H1 (cell line): ENCODE measurements around the gene SPEM3. TPM values are rescaled to one million over a fixed set of nuclear protein-coding genes. Genes with fewer than 3 reads are reported as not detected.
A peak's percentile ranks its signal among the peaks of the same experiment; 100 is the strongest.

Source experiments
- CTCF ChIA-PET: fragments of 300-600 bp; sonication (Branson Sonifier 250); formaldehyde crosslinking; loops from one replicate; lab custom pipeline; 2021; ENCODE audit not compliant: partially characterized antibody; lab: Charles Lee
- POLR2A ChIA-PET: fragments of 300-600 bp; sonication (Branson Sonifier 250); formaldehyde crosslinking; loops from one replicate; lab custom pipeline; 2021; ENCODE audit warnings: inconsistent platforms; ENCODE audit not compliant: partially characterized antibody; lab: Charles Lee
- DNase-seq, 2 experiments: peaks; one replicate each; pipeline versions ENCODE4 v3.0.0 to v3.0.0-alpha.2; 2010 to 2022; ENCODE audit warnings: low spot score in 2 of 2, low read depth in 1 of 2, mixed read lengths in 1 of 2
- FAIRE-seq: peaks from 2 replicates; lab custom pipeline; 2011; peaks lifted over from hg19 to GRCh38; lab: Jason Lieb, UNC
- H2AFZ ChIP-seq: 2 replicates; pipeline ENCODE4 v1.8.1; 2012; ENCODE audit warnings: low read length, inconsistent platforms
- H2AK5ac ChIP-seq: 2 replicates; pipeline ENCODE4 v1.6.1; 2013; ENCODE audit warnings: low read depth, low read length
- H2BK120ac ChIP-seq: replicated peaks from 2 replicates; pipeline ENCODE3; 2013; ENCODE audit warnings: low read depth, low read length, inconsistent platforms
- H2BK12ac ChIP-seq: 2 replicates; pipeline ENCODE4 v1.6.1; 2013; ENCODE audit warnings: low read depth, low read length
- H2BK15ac ChIP-seq: 2 replicates; pipeline ENCODE4 v1.6.1; 2013; ENCODE audit warnings: low read length
- H2BK20ac ChIP-seq: 2 replicates; pipeline ENCODE4 v1.6.1; 2013; ENCODE audit warnings: low read length
- H2BK5ac ChIP-seq: 2 replicates; pipeline ENCODE4 v1.6.1; 2013; ENCODE audit warnings: low read depth, low read length
- H3K14ac ChIP-seq: 2 replicates; pipeline ENCODE4 v1.6.1; 2013; ENCODE audit warnings: inconsistent platforms; ENCODE audit not compliant: insufficient read length
- H3K18ac ChIP-seq: 2 replicates; pipeline ENCODE4 v1.6.1; 2013; ENCODE audit warnings: low read length; ENCODE audit errors: extremely low read depth
- H3K23ac ChIP-seq: 2 replicates; pipeline ENCODE4 v1.6.1; 2013; ENCODE audit warnings: inconsistent platforms; ENCODE audit not compliant: insufficient read length
- H3K23me2 ChIP-seq: 2 replicates; pipeline ENCODE4 v1.6.1; 2013; ENCODE audit warnings: low read depth, low read length
- H3K27ac ChIP-seq: 2 replicates; pipeline ENCODE4 v1.6.1; 2011; ENCODE audit warnings: low read depth, low read length, inconsistent platforms
- H3K27me3 ChIP-seq, 4 experiments: replicated peaks in 1 of 4; 1 replicate in 1 of 4; 2 replicates in 3 of 4; pipeline versions ENCODE4 v1.6.1 to v1.8.1; 2011 to 2013; ENCODE audit warnings: low read length in 3 of 4, mild to moderate bottlenecking in 3 of 4, inconsistent platforms in 2 of 4, mixed read lengths in 2 of 4, moderate library complexity in 1 of 4; ENCODE audit not compliant: control insufficient read depth in 3 of 4, insufficient read depth in 3 of 4; ENCODE audit errors: extremely low read depth in 1 of 4
- H3K36me3 ChIP-seq, 4 experiments: 2 replicates each; pipeline versions ENCODE4 v1.6.1 to v1.8.1; 2011 to 2013; ENCODE audit warnings: mild to moderate bottlenecking in 4 of 4, low read length in 3 of 4, moderate library complexity in 2 of 4, control low read depth in 1 of 4, inconsistent platforms in 1 of 4; ENCODE audit not compliant: insufficient read depth in 4 of 4, control insufficient read depth in 2 of 4
- H3K4ac ChIP-seq: replicated peaks from 2 replicates; pipeline ENCODE3; 2013; ENCODE audit warnings: low read length, low read depth, mixed read lengths, inconsistent platforms; ENCODE audit not compliant: insufficient read length
- H3K4me1 ChIP-seq, 4 experiments: replicated peaks in 1 of 4; 1 replicate in 1 of 4; 2 replicates in 3 of 4; pipeline versions ENCODE4 v1.6.1 to v1.8.1; 2011 to 2013; ENCODE audit warnings: low read length in 3 of 4, inconsistent platforms in 2 of 4, mixed read lengths in 1 of 4; ENCODE audit not compliant: insufficient read depth in 4 of 4, control insufficient read depth in 3 of 4
- H3K4me2 ChIP-seq, 2 experiments: 2 replicates each; pipeline versions ENCODE4 v1.6.1 to v1.8.1; 2011 to 2013; ENCODE audit warnings: low read depth in 2 of 2, low read length in 2 of 2, control low read depth in 1 of 2, inconsistent platforms in 1 of 2, mild to moderate bottlenecking in 1 of 2; ENCODE audit not compliant: insufficient read depth in 1 of 2
- H3K4me3 ChIP-seq, 4 experiments: fragments of 200-600, 300-600 bp in 1 of 4; sonication (generic), shearing (Covaris generic), sonication (Bioruptor Twin) in 1 of 4; 2 replicates each; pipeline versions ENCODE4 v1.5.1 to v1.8.1; 2011 to 2016; ENCODE audit warnings: low read length in 4 of 4, low read depth in 3 of 4, control low read depth in 2 of 4, inconsistent platforms in 2 of 4, mild to moderate bottlenecking in 2 of 4, mixed read lengths in 1 of 4, moderate library complexity in 1 of 4; ENCODE audit not compliant: insufficient read depth in 2 of 4; ENCODE audit errors: extremely low read depth in 1 of 4
- H3K56ac ChIP-seq: replicated peaks from 2 replicates; pipeline ENCODE3; 2013; ENCODE audit warnings: low read depth, mild to moderate bottlenecking, mixed read lengths, low read length, inconsistent platforms; ENCODE audit not compliant: insufficient read length
- H3K79me1 ChIP-seq: 2 replicates; pipeline ENCODE4 v1.6.1; 2013; ENCODE audit warnings: low read depth, low read length, control low read depth
- H3K79me2 ChIP-seq, 2 experiments: 2 replicates each; pipeline versions ENCODE4 v1.6.1 to v1.8.1; 2012 to 2013; ENCODE audit warnings: low read length in 2 of 2, mild to moderate bottlenecking in 2 of 2, inconsistent platforms in 1 of 2; ENCODE audit not compliant: insufficient read depth in 2 of 2, control insufficient read depth in 1 of 2
- H3K9ac ChIP-seq, 4 experiments: replicated peaks in 1 of 4; 1 replicate in 1 of 4; 2 replicates in 3 of 4; pipeline versions ENCODE4 v1.6.1 to v1.8.1; 2011 to 2013; ENCODE audit warnings: low read depth in 3 of 4, low read length in 3 of 4, control low read depth in 2 of 4, mild to moderate bottlenecking in 2 of 4, moderate library complexity in 2 of 4, inconsistent platforms in 1 of 4; ENCODE audit errors: extremely low read depth in 1 of 4
- H3K9me3 ChIP-seq, 2 experiments: 2 replicates each; pipeline versions ENCODE4 v1.6.1 to v1.8.1; 2012 to 2013; ENCODE audit warnings: mild to moderate bottlenecking in 2 of 2, moderate library complexity in 2 of 2, control low read depth in 1 of 2, inconsistent platforms in 1 of 2, low read depth in 1 of 2, low read length in 1 of 2, mixed read lengths in 1 of 2; ENCODE audit not compliant: insufficient read depth in 2 of 2
- H4K20me1 ChIP-seq, 2 experiments: replicated peaks in 1 of 2; 2 replicates each; pipeline versions ENCODE3 to v1.8.1; 2011 to 2013; ENCODE audit warnings: inconsistent platforms in 2 of 2, low read length in 2 of 2, mild to moderate bottlenecking in 1 of 2; ENCODE audit not compliant: insufficient read depth in 2 of 2, control insufficient read depth in 1 of 2
- H4K5ac ChIP-seq: 2 replicates; pipeline ENCODE4 v1.6.1; 2013; ENCODE audit warnings: low read length, low read depth, mixed read lengths, inconsistent platforms; ENCODE audit not compliant: insufficient read length
- H4K8ac ChIP-seq: 2 replicates; pipeline ENCODE4 v1.8.0; 2013; ENCODE audit warnings: mild to moderate bottlenecking, moderate library complexity, low read length, inconsistent platforms; ENCODE audit not compliant: insufficient read depth; ENCODE audit errors: extremely low read depth
- H4K91ac ChIP-seq: replicated peaks from 2 replicates; pipeline ENCODE3; 2013; ENCODE audit warnings: low read length, mixed read lengths, inconsistent platforms; ENCODE audit not compliant: insufficient read length
- ASH2L ChIP-seq: fragments of 200-600, 300-600 bp; sonication (generic); IDR thresholded peaks from one replicate; pipeline ENCODE4 v1.7.1; 2017; ENCODE audit warnings: low read length
- CBX5 ChIP-seq: fragments of 300-800, 300-1000 bp; sonication (generic); IDR thresholded peaks from 2 replicates; pipeline ENCODE4 v1.7.1; 2016; ENCODE audit warnings: antibody characterized with exemption, low read length, low read depth
- CHD1 ChIP-seq: IDR thresholded peaks from 2 replicates; pipeline ENCODE4 v1.6.1; 2012; ENCODE audit warnings: low read depth, low read length, improper control_type of control experiment
- EGR1 ChIP-seq: IDR thresholded peaks from 2 replicates; pipeline ENCODE4 v1.6.1; 2011; ENCODE audit warnings: low read depth, low read length, borderline replicate concordance
- EP300 ChIP-seq, 2 experiments: IDR thresholded peaks; 1 replicate in 1 of 2; 2 replicates in 1 of 2; pipeline ENCODE4 v1.6.1; 2011 to 2012; ENCODE audit warnings: low read depth in 2 of 2, low read length in 2 of 2, mild to moderate bottlenecking in 2 of 2, borderline replicate concordance in 1 of 2, inconsistent platforms in 1 of 2, moderate library complexity in 1 of 2
- JUN ChIP-seq: IDR thresholded peaks from 2 replicates; pipeline ENCODE4 v1.6.1; 2011; ENCODE audit warnings: low read depth, mild to moderate bottlenecking, improper control_type of control experiment, low read length
- NRF1 ChIP-seq: IDR thresholded peaks from 2 replicates; pipeline ENCODE4 v1.6.1; 2011; ENCODE audit warnings: mild to moderate bottlenecking, low read depth, low read length, improper control_type of control experiment
- RFX5 ChIP-seq: IDR thresholded peaks from 2 replicates; pipeline ENCODE4 v1.6.1; 2011; ENCODE audit warnings: low read depth, low read length, improper control_type of control experiment, borderline replicate concordance
- SP2 ChIP-seq: IDR thresholded peaks from 2 replicates; pipeline ENCODE4 v1.6.1; 2012; ENCODE audit warnings: mild to moderate bottlenecking, low read length, inconsistent platforms
- SP4 ChIP-seq: IDR thresholded peaks from 2 replicates; pipeline ENCODE4 v1.6.1; 2012; ENCODE audit warnings: low read length, inconsistent platforms
- SUZ12 ChIP-seq: fragments of 200-600 bp; sonication (generic); IDR thresholded peaks from 2 replicates; pipeline ENCODE4 v1.6.1; 2012; ENCODE audit warnings: mild to moderate bottlenecking, inconsistent platforms, low read length, moderate library complexity, mixed read lengths
- TAF1 ChIP-seq: IDR thresholded peaks from 2 replicates; pipeline ENCODE4 v1.6.1; 2011; ENCODE audit warnings: mild to moderate bottlenecking, low read depth, low read length
- TEAD4 ChIP-seq: IDR thresholded peaks from 2 replicates; pipeline ENCODE4 v1.6.1; 2012; ENCODE audit warnings: low read depth, low read length, inconsistent platforms, mixed read lengths
- WGBS, 2 experiments: shearing (Covaris generic) in 1 of 2; methylation state at CpG; one replicate each; pipeline versions ENCODE4 v1.1.6 to v1.1.7; 2013 to 2015; ENCODE audit warnings: low lambda C conversion rate in 2 of 2, mixed read lengths in 2 of 2, inconsistent platforms in 1 of 2, low coverage in 1 of 2, missing lambda C conversion rate in 1 of 2; ENCODE audit not compliant: insufficient replicate concordance in 2 of 2, insufficient coverage in 1 of 2, insufficient read length in 1 of 2; ENCODE audit errors: extremely low coverage in 1 of 2, missing lambda C conversion rate in 1 of 2; 5-methylcytosine and 5-hydroxymethylcytosine counted together
- polyA plus RNA-seq, 7 experiments: library from polyadenylated mRNA; depleted of rRNA in 3 of 7; stranded (reverse) in 5 of 7; unstranded in 2 of 7; fragments of >200 nt in 5 of 7; fragments of 200-250 nt in 2 of 7; gene quantifications; 1 replicate in 5 of 7; 2 replicates in 1 of 7; 4 replicates in 1 of 7; pipeline versions ENCODE4 v1.2.1 to v1.2.3, GENCODE V29; 2011 to 2013; ENCODE audit warnings: missing spikeins in 2 of 7, mixed read lengths in 2 of 7
- total RNA-seq: library from RNA; stranded (reverse); fragmentation: NEBNext Ultra II Directional; extraction: Animal tissue kit (Norgen Biotek cat#: 25700); gene quantifications from 2 replicates; pipeline ENCODE4 v1.2.1, GENCODE V29; 2021

The SPEM3 gene
- total and polyA plus RNA-seq, 2 of the 8 experiments (the other 6 are each of a cell fraction or from before 2014, with no cell fraction given) = 0.02 TPM; not detected in 1

- FAIRE-seq = no peak
Observed at GRCh38 chr17:7380321-7380720, 48.3 kb upstream of the SPEM3 start.

More at GRCh38 chr17:7380321-7380720, 48.3 kb upstream of the SPEM3 start:
- Histone ChIP-seq H4K5ac (no peak overlapping the region), H3K27ac (no peak overlapping the region), H2BK5ac (peak overlapping the region; percentile 44; the same call in 1 of the 2 replicates), H2AK5ac (no peak overlapping the region), H3K36me3 (no peaks in the 10 kb centered on the region), H3K23me2 (peaks cover 12% of the 10 kb centered on the region; the same call in 1 of the 2 replicates), H2BK120ac (no peak overlapping the region), H4K8ac (no peak overlapping the region; the same call in 1 of the 2 replicates), H3K9me3 (peaks cover 0 to 7% of the 10 kb centered on the region in 2 experiments; a peak in 1 of 4 replicates), H3K4me3 (peak overlapping the region; percentile 37 to 72 (median 56); a peak in 6 of 8 replicates), H2BK20ac (no peak overlapping the region), H2BK15ac (peak overlapping the region; percentile 88; the same call in 1 of the 2 replicates), H3K27me3 (peaks cover 0 to 39% (median 29%) of the 10 kb centered on the region in 4 experiments; a peak in 6 of 7 replicates), H3K79me1 (peaks cover 3% of the 10 kb centered on the region; the same call in 1 of the 2 replicates), H3K14ac (no peak overlapping the region), H3K18ac (peak overlapping the region; percentile 87), H3K4me2 (peak overlapping the region; percentile 66 to 83), H2AFZ (peak overlapping the region; percentile 73; the same call in 1 of the 2 replicates), H3K4me1 (peaks cover 0 to 17% (median 10%) of the 10 kb centered on the region in 4 experiments; a peak in 6 of 7 replicates), H4K20me1 (peaks cover 0 to 8% of the 10 kb centered on the region in 2 experiments), H3K4ac (no peak overlapping the region), H4K91ac (no peak overlapping the region), H2BK12ac (peak overlapping the region; percentile 82; the same call in 1 of the 2 replicates), H3K23ac (no peak overlapping the region), H3K79me2 (no peaks in the 10 kb centered on the region), H3K56ac (no peak overlapping the region), H3K9ac (no peak overlapping the region)
- POLR2A ChIA-PET = interaction anchor here (0.7 to 1.7 kb wide), 19 partner anchors 8 to 270 kb away, joined by 3 to 6 read pairs (median 3); partner anchors contain the start of genes ATP1B2, MPDU1, PLSCR3 and TMEM95
- TF ChIP-seq SP2 = no peak
- TF ChIP-seq EP300 (IDR thresholded peaks at IDR 0.05; ENCODE audit: borderline replicate concordance in 1 of 2, low read depth in 2 of 2, low read length in 2 of 2) = no peak
- no peak for TF ChIP-seq SP4
- TF ChIP-seq RFX5 = no peak
- no peak for TF ChIP-seq NRF1
- no peak for TF ChIP-seq ASH2L
- TF ChIP-seq EGR1 = no peak
- TF ChIP-seq TEAD4 = no peak
- no peak for TF ChIP-seq CBX5
- TF ChIP-seq TAF1 = no peak
- no peak for TF ChIP-seq CHD1
- no peak; the same call in 1 of the 2 replicates for TF ChIP-seq SUZ12
- no peak for TF ChIP-seq JUN
- 80% methylated on average over 7 of the region's 7 CpGs; no CpG with 5 or more reads in 1 of the 2 experiments for WGBS, 2 experiments
- no peak for DNase-seq
- CTCF ChIA-PET = interaction anchor here (0.9 to 1.1 kb wide), 5 partner anchors 19 to 180 kb away, joined by 3 to 5 read pairs (median 3); no protein-coding TSS in a partner anchor
